ENCODE measurements around the gene DROSHA. TPM values are rescaled to one million over a fixed set of nuclear protein-coding genes. Genes with fewer than 3 reads are reported as not detected.

The DROSHA gene
- total RNA-seq, 2 donors from 2014 or later, result 16.1 to 85.0 TPM

GRCh38 chr5:31496301-31496700, 35.6 kb downstream of the DROSHA start:
- no peak for DNase-seq
- no peak for ATAC-seq
- Histone ChIP-seq H3K27ac (no peak overlapping the region), H3K27me3 (no peaks in the 10 kb centered on the region), H3K9me3 (no peaks in the 10 kb centered on the region), H3K4me1 (no peaks in the 10 kb centered on the region), H3K4me3 (no peak overlapping the region), H3K36me3 (replicated peaks in 1 of 2; ENCODE audit: insufficient read depth in 1 of 2, low read depth in 2 of 2) (peaks cover 0 to 9% of the 10 kb centered on the region in 2 donors)
- WGBS, 2 donors, result 85 to 93% methylated on average over 2 of the region's 2 CpGs
- intact Hi-C loops (cut with DNase I), result no loop called here
- TF ChIP-seq POLR2A (IDR thresholded peaks at IDR 0.05) (no peak), CTCF (IDR thresholded peaks at IDR 0.05) (no peak)

GRCh38 chr5:31495336-31495735, 36.6 kb downstream of the DROSHA start:
- peaks cover 0 to 9% of the 10 kb centered on the region in 2 donors for H3K36me3 ChIP-seq (replicated peaks in 1 of 2; ENCODE audit: insufficient read depth in 1 of 2, low read depth in 2 of 2)
- intact Hi-C loops (cut with DNase I), result no loop called here
- ATAC-seq (no peak), DNase-seq (no peak)
- no peak overlapping the region for H3K27ac ChIP-seq
- H3K9me3 ChIP-seq, result no peaks in the 10 kb centered on the region
- H3K4me1 ChIP-seq, result no peaks in the 10 kb centered on the region
- no peaks in the 10 kb centered on the region for H3K27me3 ChIP-seq
- 88 to 92% methylated on average over 4 of the region's 4 CpGs for WGBS, 2 donors
- no peak overlapping the region for H3K4me3 ChIP-seq
- TF ChIP-seq CTCF (IDR thresholded peaks at IDR 0.05), result no peak
- TF ChIP-seq POLR2A (IDR thresholded peaks at IDR 0.05), result no peak

DNA sequence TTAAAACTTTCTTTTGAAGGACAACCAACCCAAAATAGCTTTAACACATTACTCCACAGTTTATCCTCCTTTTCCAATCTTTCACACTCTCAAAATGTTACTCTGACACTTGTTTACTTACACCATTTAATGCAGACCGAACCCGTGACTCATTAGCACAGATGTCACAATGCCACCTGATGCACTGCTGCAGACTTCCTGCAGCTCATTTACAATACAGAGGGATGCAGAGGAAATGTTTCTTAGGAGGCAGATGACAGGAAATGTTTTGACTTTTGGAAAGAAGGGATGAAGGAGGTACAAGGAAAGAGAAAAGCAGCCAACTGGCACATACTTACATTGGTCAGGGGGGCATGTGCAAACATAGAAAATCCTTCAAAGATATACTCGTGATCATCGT, 39.0 kb downstream of the DROSHA start:
- Histone ChIP-seq H3K27me3 (no peaks in the 10 kb centered on the region), H3K9me3 (no peaks in the 10 kb centered on the region), H3K36me3 (replicated peaks in 1 of 2; ENCODE audit: insufficient read depth in 1 of 2, low read depth in 2 of 2) (peaks cover 0 to 7% of the 10 kb centered on the region in 2 donors), H3K4me1 (no peaks in the 10 kb centered on the region), H3K4me3 (no peak overlapping the region), H3K27ac (no peak overlapping the region)
- 71 to 80% methylated on average over 4 of the region's 4 CpGs for WGBS, 2 donors
- no peak for ATAC-seq
- intact Hi-C loops (cut with DNase I), result no loop called here
- DNase-seq, result no peak
- TF ChIP-seq POLR2A (IDR thresholded peaks at IDR 0.05) (no peak), CTCF (IDR thresholded peaks at IDR 0.05) (no peak)

DNA sequence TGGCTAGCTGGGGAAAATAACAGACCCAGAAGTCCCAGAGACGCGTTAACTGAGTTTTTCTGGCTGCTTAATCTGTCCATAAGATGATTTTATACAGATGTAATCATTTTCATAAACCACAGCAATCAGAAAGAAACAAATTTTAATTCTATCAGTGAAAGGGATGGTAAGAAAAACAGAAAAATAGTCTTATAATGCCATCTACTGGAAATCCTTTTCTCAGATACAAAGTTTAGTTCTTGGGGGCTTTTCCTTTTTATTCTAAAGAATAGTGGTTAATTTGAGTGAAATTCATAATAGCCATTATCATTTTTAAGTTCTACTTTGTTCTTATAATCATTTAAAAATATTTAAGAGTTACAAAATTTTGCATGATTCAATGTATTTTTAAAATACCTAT, 44.4 kb downstream of the DROSHA start:
- no peaks in the 10 kb centered on the region for H3K9me3 ChIP-seq
- H3K27ac ChIP-seq, result no peak overlapping the region
- 94% methylated on average over 2 of the region's 2 CpGs for WGBS, 2 donors
- DNase-seq, result no peak
- no peaks in the 10 kb centered on the region for H3K27me3 ChIP-seq
- TF ChIP-seq CTCF (IDR thresholded peaks at IDR 0.05) (no peak), POLR2A (IDR thresholded peaks at IDR 0.05) (no peak)
- H3K4me1 ChIP-seq, result no peaks in the 10 kb centered on the region
- intact Hi-C loops (cut with DNase I), result no loop called here
- ATAC-seq, result no peak
- H3K4me3 ChIP-seq, result no peak overlapping the region
- H3K36me3 ChIP-seq (replicated peaks in 1 of 2; ENCODE audit: insufficient read depth in 1 of 2, low read depth in 2 of 2), result no peaks in the 10 kb centered on the region

- intact Hi-C loops (cut with DNase I), result no loop called here
- ATAC-seq (no peak), DNase-seq (no peak)
- no peak for TF ChIP-seq POLR2A (IDR thresholded peaks at IDR 0.05)
- TF ChIP-seq CTCF (IDR thresholded peaks at IDR 0.05), result no peak
- 84 to 91% methylated on average over 6 of the region's 6 CpGs for WGBS, 2 donors
- no peak overlapping the region for H3K4me3 ChIP-seq
- H3K27ac ChIP-seq, result no peak overlapping the region
- H3K36me3 ChIP-seq (replicated peaks in 1 of 2; ENCODE audit: insufficient read depth in 1 of 2, low read depth in 2 of 2), result no peaks in the 10 kb centered on the region
- no peaks in the 10 kb centered on the region for H3K4me1 ChIP-seq
- H3K9me3 ChIP-seq, result no peaks in the 10 kb centered on the region
- no peaks in the 10 kb centered on the region for H3K27me3 ChIP-seq
Observed at GRCh38 chr5:31486441-31486840, 45.5 kb downstream of the DROSHA start.

Data from body of pancreas (tissue), 4 donors.